ENCODE measurements around the gene MTHFS.

Gene MTHFS

GRCh38 chr15:79811406-79812405 lies 85.1 kb downstream of the MTHFS start:
- DNase-seq, result no peak

GRCh38 chr15:79804838-79805237 lies 92.0 kb downstream of the MTHFS start:
- no peak for DNase-seq

- DNase-seq, result no peak
Observed at GRCh38 chr15:79798311-79798710, 98.5 kb downstream of the MTHFS start.
